ENCODE data around the gene CDC42EP2.

CDC42EP2 gene

DNA sequence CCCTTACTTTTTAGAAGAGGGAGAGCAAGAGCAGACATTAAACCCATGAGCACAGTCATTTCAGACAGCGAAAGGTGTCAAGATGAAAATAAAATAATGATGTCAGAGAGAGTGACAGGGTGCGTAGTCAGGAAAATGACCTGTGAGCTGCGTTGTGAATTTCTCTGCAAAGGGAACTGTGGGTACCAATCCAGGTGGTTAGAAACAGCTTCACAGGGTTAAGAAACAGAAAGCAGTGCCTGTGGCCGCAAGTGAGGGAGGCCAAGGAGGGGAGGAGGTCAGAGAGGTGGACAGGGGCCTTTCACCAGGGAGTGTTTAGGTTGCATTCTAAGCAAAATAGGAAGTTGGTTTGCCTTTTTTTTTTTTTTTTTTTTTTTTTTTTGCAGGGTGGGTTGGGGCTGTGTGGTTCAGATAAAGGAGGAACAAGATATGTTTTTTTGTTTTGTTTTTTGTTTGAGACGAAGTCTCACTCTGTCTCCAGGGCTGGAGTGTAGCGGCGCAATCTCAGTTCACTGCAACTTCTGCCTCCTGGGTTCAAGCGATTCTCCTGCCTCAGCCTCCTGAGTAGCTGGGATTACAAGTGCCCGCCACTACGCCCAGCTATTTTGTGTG, 47.8 kb downstream of the CDC42EP2 start:
- DNase-seq, result peak; percentile 5

DNA sequence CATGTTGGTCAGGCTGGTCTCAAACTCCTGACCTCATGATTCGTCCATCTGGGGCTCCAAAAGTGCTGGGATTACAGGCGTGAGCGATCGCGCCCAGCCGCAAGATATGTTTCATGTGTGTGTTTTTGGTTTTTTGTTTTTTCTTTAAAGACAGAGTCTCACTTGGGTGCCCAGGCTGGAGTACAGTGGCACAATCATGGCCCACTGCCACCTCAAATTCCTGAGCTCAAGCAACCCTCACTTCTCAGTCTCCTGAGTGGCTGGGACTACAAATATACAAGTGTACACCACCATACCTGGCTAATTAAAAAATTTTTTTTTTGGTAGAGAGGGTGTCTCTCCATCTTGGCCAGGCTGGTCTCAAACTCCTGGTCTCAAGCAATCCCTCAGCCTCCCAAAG, 48.3 kb downstream of the CDC42EP2 start:
- DNase-seq, result no peak

GRCh38 chr11:65363770-65364169, 49.1 kb downstream of the CDC42EP2 start:
- no peak for DNase-seq

- peak; percentile 65 for DNase-seq
These were observed 51.7 kb downstream of the CDC42EP2 start for GRCh38 chr11:65366340-65366773.

DNA sequence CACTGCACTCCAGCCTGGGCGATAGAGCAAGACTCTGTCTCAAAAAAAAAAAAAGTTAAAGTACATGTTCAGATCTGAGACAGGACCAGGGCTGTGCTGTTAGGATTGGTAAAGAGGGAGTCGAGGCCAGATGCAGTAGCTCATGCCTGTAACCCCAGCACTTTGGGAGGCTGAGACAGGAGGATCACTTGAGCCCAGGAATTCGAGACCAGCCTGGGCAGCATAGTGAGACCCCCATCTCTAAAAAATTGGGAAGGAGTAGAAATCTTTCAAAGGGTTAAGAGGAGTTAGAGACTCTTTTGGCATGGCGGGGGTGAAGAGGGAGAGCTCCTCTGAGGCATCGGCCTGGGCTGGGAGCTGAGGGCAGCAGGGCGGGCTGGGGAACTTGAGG, 56.0 kb downstream of the CDC42EP2 start:
- no peak for DNase-seq

All from GF-D8 (cell line).